ENCODE measurements around the gene PDE4B. TPM values are rescaled to one million over a fixed set of nuclear protein-coding genes. Genes with fewer than 3 reads are reported as not detected.

Gene PDE4B
- total and polyA plus RNA-seq, 7 donors: 4.1 to 191 (median 16.3) TPM

GRCh38 chr1:66182026-66182425 lies 389.3 kb downstream of the PDE4B start:
- H3K4me3 ChIP-seq: no peak overlapping the region
- no peaks in the 10 kb centered on the region for H3K9me3 ChIP-seq
- no peaks in the 10 kb centered on the region for H3K36me3 ChIP-seq (ENCODE audit: insufficient read depth in 1 of 2, low read depth in 1 of 2)
- no peak for ATAC-seq
- H3K4me1 ChIP-seq: peaks cover 7% of the 10 kb centered on the region
- intact Hi-C loops (cut with DNase I): no loop called here
- 35 to 52% (median 41%) methylated on average over 4 of the region's 4 CpGs for WGBS, 3 donors
- no peak for DNase-seq
- no peak for TF ChIP-seq CTCF (IDR thresholded peaks at IDR 0.05)
- no peak overlapping the region for H3K27ac ChIP-seq
- H3K27me3 ChIP-seq (ENCODE audit: insufficient read depth in 3 of 3, low read length in 2 of 3): no peaks in the 10 kb centered on the region

- ATAC-seq: peak; percentile 64 to 85 (median 70)
- WGBS, 3 donors: 20 to 34% (median 26%) methylated on average over 3 of the region's 3 CpGs
Measured at GRCh38 chr1:66182551-66183178, 390.0 kb downstream of the PDE4B start.

GRCh38 chr1:66183400-66183799 lies 390.7 kb downstream of the PDE4B start:
- Histone ChIP-seq H3K27ac (no peak overlapping the region), H3K4me3 (no peak overlapping the region), H3K36me3 (ENCODE audit: insufficient read depth in 1 of 2, low read depth in 1 of 2) (no peaks in the 10 kb centered on the region), H3K9me3 (no peaks in the 10 kb centered on the region), H3K4me1 (peaks cover 7% of the 10 kb centered on the region), H3K27me3 (ENCODE audit: insufficient read depth in 3 of 3, low read length in 2 of 3) (no peaks in the 10 kb centered on the region)
- DNase-seq (no peak), ATAC-seq (no peak)
- TF ChIP-seq CTCF (IDR thresholded peaks at IDR 0.05): no peak
- 38 to 48% (median 40%) methylated on average over 3 of the region's 3 CpGs for WGBS, 3 donors
- intact Hi-C loops (cut with DNase I): no loop called here

More at GRCh38 chr1:66182551-66183178, 390.0 kb downstream of the PDE4B start:
- Histone ChIP-seq H3K27ac (no peak overlapping the region), H3K27me3 (ENCODE audit: insufficient read depth in 3 of 3, low read length in 2 of 3) (no peaks in the 10 kb centered on the region), H3K36me3 (ENCODE audit: insufficient read depth in 1 of 2, low read depth in 1 of 2) (no peaks in the 10 kb centered on the region), H3K9me3 (no peaks in the 10 kb centered on the region), H3K4me1 (peaks cover 7% of the 10 kb centered on the region), H3K4me3 (no peak overlapping the region)
- no peak for TF ChIP-seq CTCF (IDR thresholded peaks at IDR 0.05)
- DNase-seq: no peak
- intact Hi-C loops (cut with DNase I): no loop called here

- 71 to 89% (median 81%) methylated on average over 4 of the region's 4 CpGs for WGBS, 3 donors
- no peaks in the 10 kb centered on the region for H3K36me3 ChIP-seq (ENCODE audit: insufficient read depth in 1 of 2, low read depth in 1 of 2)
- ATAC-seq (no peak), DNase-seq (no peak)
- H3K27ac ChIP-seq: no peak overlapping the region
- intact Hi-C loops (cut with DNase I): no loop called here
- H3K27me3 ChIP-seq (ENCODE audit: insufficient read depth in 3 of 3, low read length in 2 of 3): no peaks in the 10 kb centered on the region
- H3K9me3 ChIP-seq: no peaks in the 10 kb centered on the region
- H3K4me1 ChIP-seq: no peaks in the 10 kb centered on the region
- no peak for TF ChIP-seq CTCF (IDR thresholded peaks at IDR 0.05)
- H3K4me3 ChIP-seq: no peak overlapping the region
Measured at GRCh38 chr1:66197120-66197519, 404.4 kb downstream of the PDE4B start.

- WGBS, 3 donors: 80 to 93% (median 85%) methylated on average over 1 of the region's 1 CpG
- ATAC-seq (no peak), DNase-seq (no peak)
- no peaks in the 10 kb centered on the region for H3K4me1 ChIP-seq
- no peaks in the 10 kb centered on the region for H3K27me3 ChIP-seq (ENCODE audit: insufficient read depth in 3 of 3, low read length in 2 of 3)
- intact Hi-C loops (cut with DNase I): no loop called here
- H3K36me3 ChIP-seq (ENCODE audit: insufficient read depth in 1 of 2, low read depth in 1 of 2): no peaks in the 10 kb centered on the region
- no peak overlapping the region for H3K4me3 ChIP-seq
- TF ChIP-seq CTCF (IDR thresholded peaks at IDR 0.05): no peak
- no peaks in the 10 kb centered on the region for H3K9me3 ChIP-seq
- H3K27ac ChIP-seq: no peak overlapping the region
Measured at GRCh38 chr1:66197785-66198184, 405.1 kb downstream of the PDE4B start.

All from psoas muscle (tissue), 8 donors.